ENCODE measurements around the gene TINAG.

TINAG gene

DNA sequence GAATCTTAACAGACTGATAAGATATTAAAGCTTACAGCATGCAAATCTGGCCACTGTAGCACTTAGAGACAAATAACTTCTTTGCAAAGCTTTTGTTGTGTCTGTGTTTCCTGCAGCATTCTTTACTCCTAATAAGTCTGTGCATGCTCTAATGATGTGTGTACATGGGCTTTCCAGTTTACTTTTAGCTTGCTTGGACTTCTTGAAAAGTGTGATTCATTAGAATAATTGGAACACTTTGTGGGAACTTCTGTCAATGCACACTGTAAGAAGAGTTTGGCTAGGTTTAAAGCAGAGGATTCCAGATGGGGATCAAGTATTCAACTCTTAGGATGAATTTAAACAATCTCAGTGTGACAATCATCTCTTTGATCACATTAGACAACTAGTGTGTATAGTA, 22.1 kb upstream of the TINAG start:
- ATAC-seq: peak; percentile 49

DNA sequence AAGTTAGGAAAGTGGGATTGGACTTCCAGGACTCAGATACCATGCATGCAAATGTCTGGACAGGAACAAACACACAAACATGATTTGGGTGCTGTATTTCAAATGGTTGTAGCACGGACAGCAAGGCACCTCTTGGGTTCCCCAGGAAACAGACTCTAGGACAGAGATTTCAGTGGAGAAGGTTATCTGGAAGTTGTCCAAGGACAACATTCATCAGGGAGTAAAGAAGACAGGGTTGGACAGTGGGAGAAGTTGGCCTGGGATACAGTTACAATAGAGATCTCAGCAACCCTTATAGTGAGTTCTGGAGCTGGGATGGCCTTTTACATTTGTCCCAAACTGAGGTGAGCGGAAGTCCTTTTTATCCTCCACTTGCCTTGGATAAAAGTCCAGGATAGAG, 19.8 kb upstream of the TINAG start:
- TF ChIP-seq, protein P1, sequence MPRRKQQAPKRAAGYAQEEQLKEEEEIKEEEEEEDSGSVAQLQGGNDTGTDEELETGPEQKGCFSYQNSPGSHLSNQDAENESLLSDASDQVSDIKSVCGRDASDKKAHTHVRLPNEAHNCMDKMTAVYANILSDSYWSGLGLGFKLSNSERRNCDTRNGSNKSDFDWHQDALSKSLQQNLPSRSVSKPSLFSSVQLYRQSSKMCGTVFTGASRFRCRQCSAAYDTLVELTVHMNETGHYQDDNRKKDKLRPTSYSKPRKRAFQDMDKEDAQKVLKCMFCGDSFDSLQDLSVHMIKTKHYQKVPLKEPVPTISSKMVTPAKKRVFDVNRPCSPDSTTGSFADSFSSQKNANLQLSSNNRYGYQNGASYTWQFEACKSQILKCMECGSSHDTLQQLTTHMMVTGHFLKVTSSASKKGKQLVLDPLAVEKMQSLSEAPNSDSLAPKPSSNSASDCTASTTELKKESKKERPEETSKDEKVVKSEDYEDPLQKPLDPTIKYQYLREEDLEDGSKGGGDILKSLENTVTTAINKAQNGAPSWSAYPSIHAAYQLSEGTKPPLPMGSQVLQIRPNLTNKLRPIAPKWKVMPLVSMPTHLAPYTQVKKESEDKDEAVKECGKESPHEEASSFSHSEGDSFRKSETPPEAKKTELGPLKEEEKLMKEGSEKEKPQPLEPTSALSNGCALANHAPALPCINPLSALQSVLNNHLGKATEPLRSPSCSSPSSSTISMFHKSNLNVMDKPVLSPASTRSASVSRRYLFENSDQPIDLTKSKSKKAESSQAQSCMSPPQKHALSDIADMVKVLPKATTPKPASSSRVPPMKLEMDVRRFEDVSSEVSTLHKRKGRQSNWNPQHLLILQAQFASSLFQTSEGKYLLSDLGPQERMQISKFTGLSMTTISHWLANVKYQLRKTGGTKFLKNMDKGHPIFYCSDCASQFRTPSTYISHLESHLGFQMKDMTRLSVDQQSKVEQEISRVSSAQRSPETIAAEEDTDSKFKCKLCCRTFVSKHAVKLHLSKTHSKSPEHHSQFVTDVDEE (CRISPR knock-in tag; IDR thresholded peaks at IDR 0.05): no peak
- TF ChIP-seq ZFP3 (CRISPR knock-in tag; IDR thresholded peaks at IDR 0.05): no peak
- TF ChIP-seq SNAI2 (CRISPR knock-in tag; IDR thresholded peaks at IDR 0.05): no peak
- TF ChIP-seq, protein P2, sequence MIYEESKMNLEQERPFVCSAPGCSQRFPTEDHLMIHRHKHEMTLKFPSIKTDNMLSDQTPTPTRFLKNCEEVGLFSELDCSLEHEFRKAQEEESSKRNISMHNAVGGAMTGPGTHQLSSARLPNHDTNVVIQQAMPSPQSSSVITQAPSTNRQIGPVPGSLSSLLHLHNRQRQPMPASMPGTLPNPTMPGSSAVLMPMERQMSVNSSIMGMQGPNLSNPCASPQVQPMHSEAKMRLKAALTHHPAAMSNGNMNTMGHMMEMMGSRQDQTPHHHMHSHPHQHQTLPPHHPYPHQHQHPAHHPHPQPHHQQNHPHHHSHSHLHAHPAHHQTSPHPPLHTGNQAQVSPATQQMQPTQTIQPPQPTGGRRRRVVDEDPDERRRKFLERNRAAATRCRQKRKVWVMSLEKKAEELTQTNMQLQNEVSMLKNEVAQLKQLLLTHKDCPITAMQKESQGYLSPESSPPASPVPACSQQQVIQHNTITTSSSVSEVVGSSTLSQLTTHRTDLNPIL (CRISPR knock-in tag; IDR thresholded peaks at IDR 0.05; ENCODE audit: low read depth): no peak
- TF ChIP-seq PPARA (CRISPR knock-in tag; IDR thresholded peaks at IDR 0.05; ENCODE audit: borderline replicate concordance): no peak
- no peak for TF ChIP-seq ESRRG (CRISPR knock-in tag; IDR thresholded peaks at IDR 0.05)
- TF ChIP-seq RARB (CRISPR knock-in tag; IDR thresholded peaks at IDR 0.05): no peak
- no peak for TF ChIP-seq CSDC2 (CRISPR knock-in tag; IDR thresholded peaks at IDR 0.05)
- TF ChIP-seq ZNF70 (CRISPR knock-in tag; IDR thresholded peaks at IDR 0.05): no peak
- no peak for TF ChIP-seq ARNTL (CRISPR knock-in tag; IDR thresholded peaks at IDR 0.05; ENCODE audit: borderline replicate concordance, low read depth)
- TF ChIP-seq TOX (CRISPR knock-in tag; IDR thresholded peaks at IDR 0.05; ENCODE audit: borderline replicate concordance): no peak
- no peak for TF ChIP-seq ZC3H10 (CRISPR knock-in tag; IDR thresholded peaks at IDR 0.05)
- TF ChIP-seq, protein P3, sequence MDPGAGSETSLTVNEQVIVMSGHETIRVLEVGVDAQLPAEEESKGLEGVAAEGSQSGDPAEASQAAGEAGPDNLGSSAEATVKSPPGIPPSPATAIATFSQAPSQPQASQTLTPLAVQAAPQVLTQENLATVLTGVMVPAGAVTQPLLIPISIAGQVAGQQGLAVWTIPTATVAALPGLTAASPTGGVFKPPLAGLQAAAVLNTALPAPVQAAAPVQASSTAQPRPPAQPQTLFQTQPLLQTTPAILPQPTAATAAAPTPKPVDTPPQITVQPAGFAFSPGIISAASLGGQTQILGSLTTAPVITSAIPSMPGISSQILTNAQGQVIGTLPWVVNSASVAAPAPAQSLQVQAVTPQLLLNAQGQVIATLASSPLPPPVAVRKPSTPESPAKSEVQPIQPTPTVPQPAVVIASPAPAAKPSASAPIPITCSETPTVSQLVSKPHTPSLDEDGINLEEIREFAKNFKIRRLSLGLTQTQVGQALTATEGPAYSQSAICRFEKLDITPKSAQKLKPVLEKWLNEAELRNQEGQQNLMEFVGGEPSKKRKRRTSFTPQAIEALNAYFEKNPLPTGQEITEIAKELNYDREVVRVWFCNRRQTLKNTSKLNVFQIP (CRISPR knock-in tag; IDR thresholded peaks at IDR 0.05; ENCODE audit: borderline replicate concordance, low read depth): no peak
- no peak for TF ChIP-seq TCF4 (CRISPR knock-in tag; IDR thresholded peaks at IDR 0.05; ENCODE audit: borderline replicate concordance)
- TF ChIP-seq, protein P4, sequence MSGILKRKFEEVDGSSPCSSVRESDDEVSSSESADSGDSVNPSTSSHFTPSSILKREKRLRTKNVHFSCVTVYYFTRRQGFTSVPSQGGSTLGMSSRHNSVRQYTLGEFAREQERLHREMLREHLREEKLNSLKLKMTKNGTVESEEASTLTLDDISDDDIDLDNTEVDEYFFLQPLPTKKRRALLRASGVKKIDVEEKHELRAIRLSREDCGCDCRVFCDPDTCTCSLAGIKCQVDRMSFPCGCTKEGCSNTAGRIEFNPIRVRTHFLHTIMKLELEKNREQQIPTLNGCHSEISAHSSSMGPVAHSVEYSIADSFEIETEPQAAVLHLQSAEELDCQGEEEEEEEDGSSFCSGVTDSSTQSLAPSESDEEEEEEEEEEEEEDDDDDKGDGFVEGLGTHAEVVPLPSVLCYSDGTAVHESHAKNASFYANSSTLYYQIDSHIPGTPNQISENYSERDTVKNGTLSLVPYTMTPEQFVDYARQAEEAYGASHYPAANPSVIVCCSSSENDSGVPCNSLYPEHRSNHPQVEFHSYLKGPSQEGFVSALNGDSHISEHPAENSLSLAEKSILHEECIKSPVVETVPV (CRISPR knock-in tag; IDR thresholded peaks at IDR 0.05): no peak
- no peak for TF ChIP-seq ZNF565 (CRISPR knock-in tag; conservative IDR thresholded peaks at IDR 0.05; ENCODE audit: low read depth)
- no peak for TF ChIP-seq ZNF8 (CRISPR knock-in tag; IDR thresholded peaks at IDR 0.05)
- peak; percentile 13; the same call in 1 of the 3 replicates for ATAC-seq

More for the DNA sequence above, 22.1 kb upstream of the TINAG start:
- no peak for TF ChIP-seq SNAI2 (CRISPR knock-in tag; IDR thresholded peaks at IDR 0.05)
- no peak for TF ChIP-seq ISL1 (CRISPR knock-in tag; IDR thresholded peaks at IDR 0.05)
- no peak for TF ChIP-seq RARB (CRISPR knock-in tag; IDR thresholded peaks at IDR 0.05)
- no peak for TF ChIP-seq ESRRG (CRISPR knock-in tag; IDR thresholded peaks at IDR 0.05)
- no peak for TF ChIP-seq ZNF8 (CRISPR knock-in tag; IDR thresholded peaks at IDR 0.05)
- TF ChIP-seq GLIS3 (CRISPR knock-in tag; IDR thresholded peaks at IDR 0.05): no peak
- TF ChIP-seq ZC3H10 (CRISPR knock-in tag; IDR thresholded peaks at IDR 0.05): no peak
- TF ChIP-seq, protein P4 (CRISPR knock-in tag; IDR thresholded peaks at IDR 0.05): no peak
- TF ChIP-seq PPARA (CRISPR knock-in tag; IDR thresholded peaks at IDR 0.05; ENCODE audit: borderline replicate concordance): no peak
- TF ChIP-seq, protein P5, sequence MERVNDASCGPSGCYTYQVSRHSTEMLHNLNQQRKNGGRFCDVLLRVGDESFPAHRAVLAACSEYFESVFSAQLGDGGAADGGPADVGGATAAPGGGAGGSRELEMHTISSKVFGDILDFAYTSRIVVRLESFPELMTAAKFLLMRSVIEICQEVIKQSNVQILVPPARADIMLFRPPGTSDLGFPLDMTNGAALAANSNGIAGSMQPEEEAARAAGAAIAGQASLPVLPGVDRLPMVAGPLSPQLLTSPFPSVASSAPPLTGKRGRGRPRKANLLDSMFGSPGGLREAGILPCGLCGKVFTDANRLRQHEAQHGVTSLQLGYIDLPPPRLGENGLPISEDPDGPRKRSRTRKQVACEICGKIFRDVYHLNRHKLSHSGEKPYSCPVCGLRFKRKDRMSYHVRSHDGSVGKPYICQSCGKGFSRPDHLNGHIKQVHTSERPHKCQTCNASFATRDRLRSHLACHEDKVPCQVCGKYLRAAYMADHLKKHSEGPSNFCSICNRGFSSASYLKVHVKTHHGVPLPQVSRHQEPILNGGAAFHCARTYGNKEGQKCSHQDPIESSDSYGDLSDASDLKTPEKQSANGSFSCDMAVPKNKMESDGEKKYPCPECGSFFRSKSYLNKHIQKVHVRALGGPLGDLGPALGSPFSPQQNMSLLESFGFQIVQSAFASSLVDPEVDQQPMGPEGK (CRISPR knock-in tag; IDR thresholded peaks at IDR 0.05; ENCODE audit: borderline replicate concordance): no peak
- TF ChIP-seq ARNTL (CRISPR knock-in tag; IDR thresholded peaks at IDR 0.05; ENCODE audit: borderline replicate concordance, low read depth): no peak
- no peak for TF ChIP-seq ZNF565 (CRISPR knock-in tag; conservative IDR thresholded peaks at IDR 0.05; ENCODE audit: low read depth)
- TF ChIP-seq, protein P1 (CRISPR knock-in tag; IDR thresholded peaks at IDR 0.05): no peak
- TF ChIP-seq ZFP30 (CRISPR knock-in tag; IDR thresholded peaks at IDR 0.05): no peak

All from SK-N-SH treated with all-trans-retinoic acid at 6 μM for 48 hours (cell line).